ENCODE measurements around the gene PHF21A.
A peak's percentile ranks its signal among the peaks of the same experiment; 100 is the strongest.

PHF21A gene

GRCh38 chr11:45889555-45889954, 231.7 kb downstream of the PHF21A start:
- DNase-seq (ENCODE audit: extremely low read depth in 1 of 2, low read depth in 1 of 2) = no peak

- DNase-seq (ENCODE audit: extremely low read depth in 1 of 2, low read depth in 1 of 2) = no peak
Measured at GRCh38 chr11:45887587-45887986, 233.7 kb downstream of the PHF21A start.

GRCh38 chr11:45886816-45887520, 234.3 kb downstream of the PHF21A start:
- DNase-seq (ENCODE audit: extremely low read depth in 1 of 2, low read depth in 1 of 2) = no peak

- no peak for DNase-seq (ENCODE audit: extremely low read depth in 1 of 2, low read depth in 1 of 2)
Measured at GRCh38 chr11:45885921-45886721, 235.1 kb downstream of the PHF21A start.

- peak; percentile 5 to 21 for DNase-seq (ENCODE audit: extremely low read depth in 1 of 2, low read depth in 1 of 2)
Measured at GRCh38 chr11:45885274-45885920, 235.9 kb downstream of the PHF21A start, which contains the start of gene MAPK8IP1. TSS of gene MAPK8IP1 (plus strand) at chr11:45885651. CDS start at chr11:45885821, 170 bp downstream.

- DNase-seq (ENCODE audit: extremely low read depth in 1 of 2, low read depth in 1 of 2) = no peak
Measured at GRCh38 chr11:45884596-45885185, 236.6 kb downstream of the PHF21A start.

Measured in stimulated activated CD8-positive, alpha-beta memory T cell treated with anti-CD3 and anti-CD28 coated beads, Interleukin-7, amount 100 ng/mL, for 48 hours (primary cell).